Stimulated activated CD4-positive, alpha-beta T cell treated with anti-CD3 and anti-CD28 coated beads, Interleukin-12 subunit alpha, Interleukin-12 subunit beta, amount 100 ng/mL, for 24 hours (primary cell): Measurements from ENCODE around the gene DDRGK1.
"Not testable (repeated sequence)": the region's sequence is repeated elsewhere in the genome, so short reads cannot be mapped to it uniquely, and the experiment has no call there.

Experiments
- DNase-seq, 2 experiments: peaks; one replicate each; pipeline ENCODE4 v3.0.0-alpha.2; 2020; ENCODE audit warnings: low read depth in 2 of 2

Gene DDRGK1

DNA sequence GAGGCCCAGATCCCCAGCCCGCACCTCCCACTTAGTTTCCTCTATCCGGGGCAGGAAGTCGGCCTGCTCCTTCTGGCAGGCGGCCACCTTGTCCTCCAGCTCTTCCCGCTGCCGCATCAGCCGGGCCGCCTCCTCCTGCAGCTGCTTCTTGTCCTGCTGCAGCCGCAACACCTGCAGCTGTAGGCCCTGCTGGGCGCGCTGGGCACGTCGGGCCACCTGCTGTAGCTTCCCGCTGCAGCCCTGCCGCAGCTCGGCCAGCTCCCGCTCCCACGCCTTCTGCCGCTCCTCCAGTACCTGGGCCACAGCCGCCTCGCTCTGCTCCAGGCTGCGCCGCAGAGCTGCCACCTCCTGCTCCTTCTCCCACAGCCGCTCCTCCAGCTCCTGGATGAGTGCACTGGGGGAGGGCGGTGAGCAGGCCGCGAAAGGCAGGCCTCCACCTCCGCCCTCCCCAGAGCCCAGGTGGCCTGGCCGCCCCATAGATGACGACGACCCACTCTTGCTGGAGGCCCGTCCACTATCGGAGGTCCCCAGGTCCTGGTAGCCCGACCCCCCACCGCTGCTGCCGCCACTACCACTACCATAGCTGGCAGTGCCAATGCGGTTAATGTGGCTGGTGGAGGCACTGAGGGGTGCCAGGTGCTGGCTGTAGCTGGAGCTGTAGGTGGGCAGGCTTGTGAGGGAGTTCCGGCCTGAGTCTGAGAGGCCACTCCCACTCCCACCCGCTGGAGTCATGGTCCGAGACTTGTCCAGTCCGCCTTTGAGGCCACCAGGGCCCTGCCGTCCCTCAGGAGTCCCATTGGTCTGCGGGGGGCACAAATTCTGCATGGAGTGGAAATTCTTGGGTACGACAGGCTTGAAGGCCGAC lies 38.8 kb downstream of the DDRGK1 start:
- no peak for DNase-seq

DNA sequence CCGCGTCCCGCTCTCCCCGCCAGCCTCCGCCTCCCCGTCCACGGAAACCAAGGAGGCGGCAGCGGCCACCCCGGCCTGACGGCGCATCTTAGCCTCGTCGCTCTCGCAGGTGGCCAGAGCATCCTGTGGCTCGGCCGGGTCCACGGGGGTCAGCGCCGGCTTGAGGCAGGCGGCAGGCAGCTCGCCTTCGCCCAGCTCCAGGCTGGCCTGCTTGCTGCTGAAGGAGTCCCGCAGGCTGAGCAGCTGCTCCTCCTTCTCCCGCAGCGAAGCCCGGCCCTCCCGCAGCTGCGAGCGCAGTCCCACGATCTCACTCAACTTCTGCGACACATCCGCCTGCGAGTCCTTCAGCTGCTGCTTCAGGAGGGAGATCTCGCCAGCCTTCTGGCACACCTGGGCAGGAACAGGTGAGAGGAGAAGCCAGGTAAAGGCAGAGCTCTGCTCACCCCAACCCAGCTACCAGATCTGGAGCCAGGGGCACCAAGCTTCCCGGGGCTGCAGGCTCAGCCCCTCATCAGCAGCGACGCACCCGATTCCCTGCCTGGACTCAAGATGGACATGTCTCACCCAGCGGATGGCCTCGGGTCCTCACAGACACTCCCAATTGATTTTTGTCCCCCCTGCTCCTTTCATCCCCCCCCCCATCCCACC lies 39.6 kb downstream of the DDRGK1 start:
- DNase-seq: no peak

DNA sequence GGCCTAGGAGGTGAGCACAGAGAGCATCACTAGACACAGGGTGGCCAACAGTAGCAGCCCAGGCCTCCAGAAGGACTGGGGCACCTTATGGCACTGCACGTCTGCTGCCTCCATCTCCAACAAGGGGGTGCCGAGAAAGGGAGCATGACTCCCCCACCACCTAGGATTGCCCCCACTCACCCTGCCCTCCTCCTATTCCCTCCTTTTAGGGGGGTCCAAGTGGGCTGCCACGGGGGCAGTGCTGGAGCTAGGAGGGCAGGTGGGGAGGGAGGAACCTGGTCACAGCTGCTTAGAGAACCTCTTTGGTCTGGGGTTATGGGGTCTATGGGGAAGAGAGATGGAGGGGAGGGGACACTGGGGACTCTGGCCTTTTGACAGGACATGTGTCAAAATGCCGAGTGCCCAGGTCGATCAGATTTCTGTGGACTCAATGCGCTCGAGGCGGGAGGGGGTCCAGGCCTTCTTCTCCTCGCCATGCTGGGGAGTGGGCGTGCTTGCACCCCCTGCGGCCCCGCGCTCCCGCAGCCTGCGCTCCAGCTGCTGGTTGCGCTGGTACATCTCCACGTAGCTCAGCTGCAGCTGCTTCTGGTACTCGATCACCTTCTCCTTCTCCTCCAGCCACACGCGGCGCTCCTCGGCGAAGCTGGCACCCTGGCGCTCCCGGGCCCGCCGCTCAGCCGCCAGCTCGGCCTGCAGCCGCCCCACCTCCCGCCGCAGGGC lies 40.3 kb downstream of the DDRGK1 start:
- DNase-seq: no peak

DNA sequence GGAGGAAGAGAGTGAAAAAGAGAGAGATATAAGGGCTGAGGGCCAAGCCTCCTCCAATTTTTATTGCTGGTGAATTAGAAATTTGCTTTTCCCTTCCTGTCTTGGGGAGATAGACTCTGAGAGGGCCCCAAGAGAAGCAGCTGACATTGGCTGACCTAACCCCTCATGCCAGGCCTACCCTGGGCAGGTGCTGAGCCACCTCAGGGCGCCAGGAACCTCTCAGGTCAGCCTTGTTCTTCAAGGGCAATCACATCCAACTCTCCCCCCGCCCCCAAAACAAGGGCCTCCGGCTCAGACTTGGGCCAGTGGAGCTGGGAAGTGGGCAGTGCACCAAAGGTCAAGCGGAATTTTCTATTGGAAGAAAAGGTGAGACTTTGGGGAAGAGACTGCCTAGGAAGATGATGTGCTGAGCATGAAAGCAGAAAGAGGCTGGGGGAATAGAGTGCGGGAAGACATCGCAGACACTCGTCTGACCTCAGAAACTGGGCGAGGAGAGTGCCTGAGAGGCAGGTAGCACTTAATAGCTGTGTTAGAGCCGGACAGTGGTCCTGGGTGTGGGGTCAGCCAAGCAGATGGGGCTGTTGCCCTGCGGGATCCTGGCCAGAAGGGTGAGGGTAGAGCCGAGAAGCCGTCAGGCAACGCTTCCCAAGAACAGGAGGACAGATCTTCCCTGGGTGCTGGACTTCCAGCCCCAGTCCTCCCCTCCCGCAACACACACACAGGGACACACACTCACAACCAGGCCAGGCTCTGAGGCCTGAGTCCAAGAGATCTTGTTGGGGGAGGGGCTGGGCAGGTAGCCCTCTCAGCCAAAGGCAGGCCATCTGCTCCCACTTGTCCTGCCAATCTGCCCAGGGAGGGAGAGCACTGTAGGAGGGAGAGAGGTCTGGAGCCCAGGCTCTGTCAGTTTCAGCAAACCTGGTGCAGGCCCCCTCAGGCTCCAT lies 41.1 kb downstream of the DDRGK1 start:
- DNase-seq: no peak

DNA sequence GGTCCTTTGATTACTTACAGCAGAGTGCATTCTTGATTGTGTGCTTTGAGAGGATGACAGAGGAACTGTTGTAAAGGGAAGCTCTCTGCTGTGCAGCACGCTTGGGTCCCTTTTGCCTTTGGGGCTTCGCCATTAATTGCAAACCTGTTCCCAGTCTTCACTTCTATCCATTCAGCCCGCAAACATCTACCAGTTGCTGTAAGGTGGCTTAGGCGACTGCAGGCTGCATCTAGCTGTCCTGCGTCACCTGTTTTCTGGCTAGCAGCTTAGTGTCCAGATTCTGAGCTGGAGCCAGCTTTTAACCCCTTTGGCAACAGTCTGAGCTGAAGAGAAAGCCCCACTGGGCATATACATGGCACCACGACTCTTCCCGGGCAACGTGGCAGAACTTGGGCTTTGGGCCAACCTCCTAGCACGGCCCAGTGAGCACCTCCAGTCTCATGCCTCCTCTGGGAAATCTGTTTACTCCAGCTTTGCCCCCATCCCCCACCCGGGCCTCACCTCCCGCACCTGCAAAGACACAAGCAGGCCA lies 42.3 kb downstream of the DDRGK1 start:
- no peak for DNase-seq

DNA sequence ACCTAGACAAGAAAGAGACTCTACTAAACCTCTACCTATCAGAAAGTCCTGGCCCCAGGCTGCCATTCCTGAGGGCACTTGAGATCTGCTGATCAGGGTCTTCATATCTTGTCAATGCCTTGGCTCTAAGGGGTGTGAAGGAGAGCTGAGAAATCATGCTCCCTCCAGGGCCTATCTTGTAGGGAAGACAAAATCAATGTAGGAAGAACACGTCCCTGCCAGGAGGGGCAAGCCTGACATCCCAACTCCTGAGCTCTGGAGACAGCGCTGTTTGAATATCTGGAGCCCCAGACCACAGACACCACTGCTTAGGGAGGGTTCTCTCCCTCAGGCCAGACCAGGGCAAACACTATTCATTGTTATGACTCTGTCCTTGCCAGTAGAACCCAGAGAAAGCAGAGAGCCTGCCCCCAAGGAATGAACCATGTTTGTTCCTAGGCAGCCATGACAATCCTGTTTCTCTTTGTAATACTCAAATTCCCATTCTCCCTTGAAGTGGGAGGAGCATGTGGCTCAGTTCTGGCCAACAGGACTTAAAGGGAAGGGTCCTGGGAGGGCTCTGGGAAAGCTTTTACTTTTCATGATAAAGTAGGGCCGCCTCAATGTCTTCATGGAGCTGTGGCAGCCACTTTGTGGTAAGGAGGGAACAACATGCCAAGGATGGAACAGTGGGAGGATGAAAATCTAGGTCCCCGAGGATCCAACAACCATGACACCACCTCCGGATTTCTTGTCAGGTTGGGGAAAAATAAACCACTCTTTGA lies 43.0 kb downstream of the DDRGK1 start:
- no peak for DNase-seq

DNA sequence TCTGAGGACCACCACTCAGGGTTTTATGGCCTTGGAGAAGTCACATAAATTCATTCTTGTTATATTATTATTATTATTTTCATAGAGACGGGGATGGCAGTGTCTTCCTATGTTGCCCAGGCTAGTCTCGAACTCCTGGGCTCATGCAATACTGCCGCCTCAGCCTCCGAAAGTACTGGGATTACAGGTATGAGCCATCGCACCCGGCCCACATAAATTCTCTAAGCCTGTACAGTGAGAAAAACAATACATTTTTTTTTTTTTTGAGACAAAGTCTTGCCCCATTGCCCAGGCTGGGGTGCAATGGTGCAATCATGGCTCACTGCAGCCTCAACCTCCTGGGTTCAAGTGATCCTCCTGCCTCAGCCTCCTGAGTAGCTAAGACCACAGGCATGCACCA lies 44.1 kb downstream of the DDRGK1 start:
- no peak for DNase-seq

DNA sequence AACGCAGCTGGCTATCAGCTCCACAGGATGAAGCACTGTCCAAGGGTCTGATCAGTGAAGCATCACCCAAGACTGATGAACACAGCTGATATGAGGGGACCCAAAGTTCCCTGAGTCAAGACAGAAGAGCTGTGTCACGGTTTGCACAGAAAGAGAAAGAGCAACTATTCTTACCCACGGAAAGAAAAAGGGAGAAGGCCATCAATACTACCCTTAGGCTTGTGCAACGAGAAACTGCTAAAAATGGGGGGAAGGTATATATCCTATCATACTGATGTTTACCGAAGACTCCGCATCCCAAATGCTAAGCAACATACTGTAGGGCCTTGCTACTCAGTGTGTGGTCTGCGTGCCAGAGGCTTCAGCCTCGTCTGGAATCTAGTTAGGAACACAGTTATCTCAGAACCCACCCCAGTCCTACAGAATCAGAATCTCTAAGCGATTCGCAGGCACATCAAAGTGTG lies 45.5 kb downstream of the DDRGK1 start:
- no peak for DNase-seq

DNA sequence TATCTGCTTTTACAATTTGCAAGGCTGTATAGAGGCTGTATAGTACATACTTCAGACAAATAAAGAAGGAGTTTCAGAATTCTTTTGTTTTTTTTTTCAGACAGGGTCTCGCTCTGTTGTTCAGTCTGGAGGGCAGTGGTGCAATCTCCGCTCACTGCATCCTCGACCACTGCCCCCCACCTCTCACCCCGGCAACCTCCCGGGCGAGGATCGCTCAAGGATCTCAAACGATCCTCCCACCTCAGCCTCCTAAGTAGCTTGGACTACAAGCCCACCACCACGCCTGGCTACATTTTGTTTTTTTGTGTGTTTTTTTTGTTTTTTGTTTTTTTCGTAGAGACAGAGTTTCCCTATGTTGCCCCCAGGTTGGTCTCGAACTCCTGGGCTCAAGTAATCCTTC lies 46.7 kb downstream of the DDRGK1 start:
- no peak for DNase-seq

DNA sequence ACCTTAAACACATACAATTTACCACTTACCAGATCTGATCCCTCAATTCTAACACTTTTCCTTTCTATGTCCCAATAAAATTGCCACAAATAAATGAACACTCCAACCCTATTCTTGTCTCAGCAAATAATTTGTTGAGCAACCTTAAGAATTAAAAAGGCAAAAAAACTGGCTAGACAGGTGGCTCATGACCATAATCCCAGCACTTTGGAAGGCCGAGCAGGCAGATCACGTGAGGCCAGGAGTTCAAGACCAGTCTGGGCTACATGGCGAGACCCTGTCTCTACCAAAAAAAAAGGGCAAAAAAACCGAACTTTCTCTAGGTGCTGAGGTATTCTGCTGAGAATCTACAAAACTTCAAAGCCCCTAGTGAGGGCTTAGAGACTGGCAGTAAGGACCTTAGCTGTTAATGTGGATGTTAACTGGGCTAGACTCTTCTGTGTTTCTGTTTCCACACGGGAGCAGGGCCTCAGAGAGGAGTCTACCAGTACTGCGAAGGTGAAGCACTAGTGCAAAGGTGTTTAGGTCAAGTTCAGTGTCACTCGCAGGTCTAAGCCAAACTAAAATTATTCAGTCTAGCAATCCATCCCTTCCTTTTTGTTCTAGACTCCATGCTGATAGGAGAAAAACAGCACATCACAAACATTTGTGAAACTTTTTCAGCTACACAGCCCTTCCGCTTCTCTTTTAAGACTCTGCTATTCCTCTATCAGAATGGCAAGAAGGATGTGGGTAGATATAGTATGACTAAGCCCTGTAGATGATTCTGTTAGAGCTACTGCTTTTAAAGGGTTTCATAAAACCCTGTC lies 47.5 kb downstream of the DDRGK1 start:
- DNase-seq: no peak

DNA sequence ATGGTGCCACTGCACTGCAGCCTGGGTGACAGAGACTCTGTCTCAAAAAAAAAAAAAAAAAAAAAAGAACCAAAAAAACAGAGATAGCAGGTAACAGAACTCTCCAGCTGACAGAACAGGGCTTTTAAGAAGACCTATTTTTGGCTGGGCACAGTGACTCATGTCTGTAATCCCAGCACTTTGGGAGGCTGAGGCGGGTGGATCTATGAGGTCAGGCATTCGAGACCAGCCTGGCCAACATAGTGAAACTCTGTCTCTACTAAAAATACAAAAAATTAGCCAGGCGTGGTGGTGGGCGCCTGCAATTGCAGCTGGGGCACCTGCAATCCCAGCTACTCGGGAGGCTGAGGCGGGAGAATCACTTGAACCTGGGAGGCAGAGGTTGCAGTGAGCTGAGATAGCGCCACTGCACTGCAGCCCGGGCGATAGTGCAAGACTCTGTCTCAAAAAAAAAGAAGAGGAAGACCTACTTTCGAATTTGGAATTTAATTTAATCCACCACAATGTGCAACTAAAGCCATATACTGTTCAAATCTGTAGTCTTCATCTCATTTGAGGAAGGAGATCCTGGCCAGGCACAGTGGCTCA lies 52.3 kb downstream of the DDRGK1 start:
- DNase-seq: not testable (repeated sequence)

DNA sequence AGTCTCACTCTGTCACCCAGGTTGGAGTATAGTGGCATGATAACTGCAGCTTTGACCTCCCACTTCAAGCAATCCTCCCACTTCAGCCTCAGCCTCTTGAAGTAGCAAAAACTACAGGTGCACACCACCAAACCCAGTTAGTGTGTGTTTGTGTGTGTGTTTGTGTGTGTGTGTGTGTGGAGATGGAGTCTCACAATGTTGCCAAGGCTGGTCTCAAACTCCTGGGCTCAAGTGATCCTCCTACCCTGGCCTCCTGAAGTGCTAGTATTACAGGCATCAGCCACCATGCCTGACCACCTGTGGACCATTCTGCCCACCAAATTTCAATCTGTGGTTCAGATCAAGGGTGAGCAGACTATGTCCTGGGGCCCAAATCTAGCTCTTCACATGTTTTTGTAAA lies 53.6 kb downstream of the DDRGK1 start:
- DNase-seq: no peak

DNA sequence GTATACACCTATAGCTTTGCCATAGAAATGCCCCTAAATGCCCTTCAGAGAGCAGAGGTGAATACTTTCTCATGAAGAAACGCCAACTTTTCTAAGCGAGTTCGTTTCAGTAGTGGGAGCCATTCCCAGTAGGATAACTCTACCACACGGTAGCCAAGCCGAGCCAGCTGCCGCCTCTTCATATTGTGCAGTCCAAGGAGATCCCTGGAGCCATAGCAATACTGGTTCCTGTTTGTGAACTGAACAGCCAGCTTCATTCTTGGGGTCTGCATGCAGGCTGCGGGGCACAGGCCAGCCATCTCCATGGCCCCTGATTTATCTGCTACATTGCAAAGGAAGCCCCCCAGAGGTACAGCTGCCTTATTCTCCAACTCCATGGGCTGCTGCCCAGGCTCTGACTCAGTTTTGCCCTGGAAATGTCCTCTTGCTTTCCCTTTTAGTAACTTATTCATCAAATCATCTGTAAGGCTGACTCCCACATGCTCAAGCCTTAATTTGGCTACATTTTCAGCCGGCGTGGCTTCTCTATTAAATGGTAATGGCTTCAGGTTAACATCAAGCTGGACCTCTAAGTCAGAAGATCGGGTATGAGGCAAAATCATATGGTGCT lies 57.6 kb downstream of the DDRGK1 start:
- no peak for DNase-seq

DNA sequence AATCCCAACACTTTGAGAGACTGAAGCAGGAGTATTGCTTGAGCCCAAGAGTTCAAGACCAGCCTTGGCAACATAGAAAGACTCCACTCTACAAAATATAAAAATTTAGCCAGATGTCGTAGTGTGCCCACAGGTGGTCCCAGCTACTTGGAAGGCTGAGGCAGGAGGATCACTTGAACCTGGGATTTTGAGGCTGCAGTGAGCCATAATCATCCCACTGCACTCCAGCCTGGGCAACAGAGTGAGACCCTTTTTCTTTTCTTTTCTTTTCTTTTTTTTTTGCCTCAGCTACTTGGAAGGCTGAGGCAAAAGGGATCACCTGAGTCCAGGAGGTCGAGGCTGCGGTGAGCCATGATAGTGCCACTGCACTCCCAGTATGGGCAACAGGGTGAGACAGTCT lies 62.7 kb downstream of the DDRGK1 start:
- no peak for DNase-seq
